OCI-LY7 (cell line): ENCODE data around the gene ATF7. TPM values are rescaled to one million over a fixed set of nuclear protein-coding genes. Genes with fewer than 3 reads are reported as not detected.

Experiments used
- BruUV-seq: library from RNA; stranded (reverse); fragments of 400-500 nt; replicated peaks from 2 replicates; lab custom pipeline; 2021; lab: Mats Ljungman, UMichigan
- CTCF ChIA-PET: fragments of 300-600 bp; sonication (Branson Sonifier 250); formaldehyde crosslinking; loops from one replicate; lab custom pipeline; 2022; ENCODE audit warnings: antibody characterized with exemption; ENCODE audit not compliant: unreplicated experiment; lab: Charles Lee
- POLR2A ChIA-PET: fragments of 300-600 bp; sonication (Branson Sonifier 250); formaldehyde crosslinking; loops from one replicate; lab custom pipeline; 2022; ENCODE audit warnings: antibody characterized with exemption; lab: Charles Lee
- DNase-seq: peaks from one replicate; pipeline ENCODE4 v3.0.0-alpha.2; 2015; ENCODE audit warnings: low spot score
- H2AFZ ChIP-seq: fragments of 200-600 bp; sonication (generic), shearing (Covaris generic); 2 replicates; pipeline ENCODE4 v1.6.1; 2014; ENCODE audit warnings: mild to moderate bottlenecking, antibody characterized with exemption, low read length, moderate library complexity
- H3K27ac ChIP-seq: fragments of 200-600 bp; sonication (generic); 2 replicates; pipeline ENCODE4 v1.5.1; 2014; ENCODE audit warnings: mixed run types, low read depth, mild to moderate bottlenecking, moderate library complexity, low read length, inconsistent platforms; ENCODE audit not compliant: poor library complexity, severe bottlenecking
- H3K36me3 ChIP-seq: fragments of 200-600 bp; sonication (generic); 2 replicates; pipeline ENCODE4 v1.6.1; 2014; ENCODE audit warnings: mild to moderate bottlenecking, antibody characterized with exemption, low read length, moderate library complexity, mixed read lengths; ENCODE audit not compliant: insufficient read depth
- H3K4me1 ChIP-seq: fragments of 200-600 bp; sonication (generic); 2 replicates; pipeline ENCODE4 v1.5.1; 2014; ENCODE audit warnings: mild to moderate bottlenecking, low read length; ENCODE audit not compliant: insufficient read depth, poor library complexity, severe bottlenecking
- H3K4me2 ChIP-seq: fragments of 200-600 bp; sonication (generic); 2 replicates; pipeline ENCODE4 v1.6.1; 2014; ENCODE audit warnings: mild to moderate bottlenecking, low read length
- H3K4me3 ChIP-seq: fragments of 200-600 bp; sonication (generic); 2 replicates; pipeline ENCODE4 v1.5.1; 2014; ENCODE audit warnings: mild to moderate bottlenecking, low read depth, low read length; ENCODE audit not compliant: poor library complexity, severe bottlenecking
- H3K79me2 ChIP-seq: fragments of 200-600 bp; sonication (generic); 2 replicates; pipeline ENCODE4 v1.6.1; 2016; ENCODE audit warnings: low read depth, mild to moderate bottlenecking, low read length, moderate library complexity, mixed read lengths; ENCODE audit not compliant: insufficient read depth
- H3K9me2 ChIP-seq: fragments of 200-600 bp; sonication (generic); 2 replicates; pipeline ENCODE4 v1.6.1; 2016; ENCODE audit warnings: mild to moderate bottlenecking, low read length, mixed read lengths; ENCODE audit not compliant: insufficient read depth
- H3K9me3 ChIP-seq: fragments of 200-600 bp; sonication (generic); 2 replicates; pipeline ENCODE4 v1.6.1; 2014; ENCODE audit warnings: mild to moderate bottlenecking, mixed run types, low read length, mixed read lengths
- H4K20me1 ChIP-seq: fragments of 200-600 bp; sonication (generic); 2 replicates; pipeline ENCODE4 v1.6.1; 2014; ENCODE audit warnings: mild to moderate bottlenecking, antibody characterized with exemption, low read length, moderate library complexity, mixed read lengths; ENCODE audit not compliant: insufficient read depth
- EZH2phosphoT487 ChIP-seq: fragments of 200-600 bp; sonication (generic); IDR thresholded peaks from 2 replicates; pipeline ENCODE4 v1.6.1; 2018; ENCODE audit warnings: low read depth, borderline replicate concordance, mild to moderate bottlenecking, mixed run types, antibody characterized with exemption, low read length, moderate library complexity, mixed read lengths
- intact Hi-C: fragments of 100-400 bp; cut with micrococcal nuclease; formaldehyde crosslinking; loops from one replicate; pipeline ENCODE4 v1.10.0; 2022; ENCODE audit not compliant: unreplicated experiment
- total RNA-seq, 2 experiments: library from RNA; depleted of rRNA in 1 of 2; stranded (reverse); fragments of >200 nt in 1 of 2; shearing (Covaris generic) in 1 of 2; gene quantifications; 2 replicates each; pipeline ENCODE4 v1.2.3, GENCODE V29; 2014 to 2022
- TF ChIP-seq, protein P1 (sequence below): fragments of 200-600 bp; sonication (generic); conservative IDR thresholded peaks from 2 replicates; pipeline ENCODE4 v1.5.1; 2014; ENCODE audit warnings: mild to moderate bottlenecking, antibody characterized with exemption, low read length, moderate library complexity, mixed read lengths

ATF7 gene
- total RNA-seq, 2 experiments from 2014 or later: 6.8 to 23.2 TPM

DNA sequence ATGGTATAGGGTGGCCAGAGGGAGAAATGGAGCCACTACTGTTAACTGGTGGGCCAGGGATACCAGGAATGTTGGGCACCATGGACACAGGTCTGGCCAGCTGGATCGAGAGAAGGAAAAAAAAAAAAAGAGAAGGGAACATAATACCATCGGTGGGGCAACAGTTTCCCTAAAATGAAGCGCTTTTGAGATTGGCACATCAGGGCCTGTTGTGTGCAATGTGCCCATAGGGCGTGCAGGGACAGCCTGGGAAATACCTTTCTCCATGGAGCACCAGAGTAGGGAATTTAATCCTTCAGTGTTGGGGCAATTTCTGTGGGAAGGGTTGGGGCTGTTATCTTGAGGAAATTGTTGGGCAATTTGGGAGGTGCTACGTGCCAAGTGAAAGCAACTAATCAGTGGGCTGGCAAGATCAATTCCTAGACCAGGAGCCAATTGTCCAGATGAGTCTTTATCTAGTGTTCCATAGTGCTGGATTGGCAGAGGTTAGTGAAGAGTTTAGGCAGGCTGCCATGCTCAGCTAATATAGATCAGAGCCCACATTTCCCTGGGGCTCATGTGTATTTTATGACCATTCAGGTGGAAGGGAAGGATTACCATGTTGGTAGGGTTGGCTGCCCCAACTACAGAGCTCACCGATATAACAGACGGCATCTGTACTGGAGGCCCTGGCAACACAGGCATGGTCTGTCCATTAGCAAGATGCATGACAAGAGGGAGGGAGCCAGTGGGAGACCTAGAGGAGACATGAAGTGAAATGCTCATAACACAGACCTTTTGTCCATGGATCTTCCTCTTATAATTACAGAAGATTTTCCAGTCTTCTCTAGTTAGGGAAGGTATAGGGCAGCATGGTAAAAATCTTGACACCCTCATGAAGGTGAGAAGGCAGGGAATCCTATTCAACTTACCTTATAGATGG, 93.4 kb downstream of the ATF7 start:
- Histone ChIP-seq H3K79me2 (no peaks in the 10 kb centered on the region), H4K20me1 (no peaks in the 10 kb centered on the region), H2AFZ (no peak overlapping the region), H3K36me3 (peaks cover 54% of the 10 kb centered on the region), H3K4me3 (no peak overlapping the region), H3K4me1 (no peaks in the 10 kb centered on the region), H3K9me3 (no peaks in the 10 kb centered on the region), H3K4me2 (no peak overlapping the region), H3K9me2 (no peaks in the 10 kb centered on the region), H3K27ac (no peak overlapping the region)
- POLR2A ChIA-PET: interaction anchor here (0.6 to 1.1 kb wide), 4 partner anchors 48 to 142 kb away, joined by 3 to 4 read pairs (median 3); no protein-coding TSS in a partner anchor
- CTCF ChIA-PET: no interaction called here
- TF ChIP-seq, protein P1, sequence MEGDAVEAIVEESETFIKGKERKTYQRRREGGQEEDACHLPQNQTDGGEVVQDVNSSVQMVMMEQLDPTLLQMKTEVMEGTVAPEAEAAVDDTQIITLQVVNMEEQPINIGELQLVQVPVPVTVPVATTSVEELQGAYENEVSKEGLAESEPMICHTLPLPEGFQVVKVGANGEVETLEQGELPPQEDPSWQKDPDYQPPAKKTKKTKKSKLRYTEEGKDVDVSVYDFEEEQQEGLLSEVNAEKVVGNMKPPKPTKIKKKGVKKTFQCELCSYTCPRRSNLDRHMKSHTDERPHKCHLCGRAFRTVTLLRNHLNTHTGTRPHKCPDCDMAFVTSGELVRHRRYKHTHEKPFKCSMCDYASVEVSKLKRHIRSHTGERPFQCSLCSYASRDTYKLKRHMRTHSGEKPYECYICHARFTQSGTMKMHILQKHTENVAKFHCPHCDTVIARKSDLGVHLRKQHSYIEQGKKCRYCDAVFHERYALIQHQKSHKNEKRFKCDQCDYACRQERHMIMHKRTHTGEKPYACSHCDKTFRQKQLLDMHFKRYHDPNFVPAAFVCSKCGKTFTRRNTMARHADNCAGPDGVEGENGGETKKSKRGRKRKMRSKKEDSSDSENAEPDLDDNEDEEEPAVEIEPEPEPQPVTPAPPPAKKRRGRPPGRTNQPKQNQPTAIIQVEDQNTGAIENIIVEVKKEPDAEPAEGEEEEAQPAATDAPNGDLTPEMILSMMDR: no peak
- TF ChIP-seq EZH2phosphoT487: no peak
- BruUV-seq: no TSS peak
- intact Hi-C loops: no loop called here
- DNase-seq: no peak

GRCh38 chr12:53532021-53532420, 94.2 kb downstream of the ATF7 start:
- no peak for TF ChIP-seq EZH2phosphoT487
- TF ChIP-seq, protein P1: no peak
- no peak overlapping the region for H3K27ac ChIP-seq
- no peaks in the 10 kb centered on the region for H3K79me2 ChIP-seq
- H3K4me2 ChIP-seq: no peak overlapping the region
- no peaks in the 10 kb centered on the region for H3K4me1 ChIP-seq
- no peak overlapping the region for H3K4me3 ChIP-seq
- DNase-seq: no peak
- H2AFZ ChIP-seq: no peak overlapping the region
- intact Hi-C loops: no loop called here
- H3K9me3 ChIP-seq: no peaks in the 10 kb centered on the region
- no TSS peak for BruUV-seq
- POLR2A ChIA-PET: interaction anchor here (0.6 to 0.7 kb wide), 2 partner anchors 17 to 388 kb away, joined by 4 read pairs; no protein-coding TSS in a partner anchor
- H3K9me2 ChIP-seq: no peaks in the 10 kb centered on the region
- CTCF ChIA-PET: no interaction called here
- no peaks in the 10 kb centered on the region for H4K20me1 ChIP-seq
- H3K36me3 ChIP-seq: peaks cover 53% of the 10 kb centered on the region

- no peak overlapping the region for H2AFZ ChIP-seq
- ChIA-PET POLR2A (interaction anchor here (0.7 kb wide), 1 partner anchor 28 kb away, joined by 5 read pairs; no protein-coding TSS in a partner anchor), CTCF (interaction anchor here (0.7 kb wide), 1 partner anchor 107 kb away, joined by 5 read pairs; no protein-coding TSS in a partner anchor)
- H4K20me1 ChIP-seq: no peaks in the 10 kb centered on the region
- no peak for DNase-seq
- H3K9me3 ChIP-seq: no peaks in the 10 kb centered on the region
- peaks cover 47% of the 10 kb centered on the region for H3K36me3 ChIP-seq
- H3K9me2 ChIP-seq: no peaks in the 10 kb centered on the region
- H3K4me2 ChIP-seq: no peak overlapping the region
- no TSS peak for BruUV-seq
- no peaks in the 10 kb centered on the region for H3K4me1 ChIP-seq
- no peak overlapping the region for H3K4me3 ChIP-seq
- TF ChIP-seq, protein P1: no peak
- no peak for TF ChIP-seq EZH2phosphoT487
- intact Hi-C loops: no loop called here
- H3K27ac ChIP-seq: no peak overlapping the region
- no peaks in the 10 kb centered on the region for H3K79me2 ChIP-seq
Measured at GRCh38 chr12:53530920-53531319, 95.3 kb downstream of the ATF7 start.
